Ascending aorta (tissue), 2 donors: ENCODE data around the gene ATP2A1. TPM values are rescaled to one million over a fixed set of nuclear protein-coding genes. Genes with fewer than 3 reads are reported as not detected.
A peak's percentile ranks its signal among the peaks of the same experiment; 100 is the strongest.
"Not testable (repeated sequence)": the region's sequence is repeated elsewhere in the genome, so short reads cannot be mapped to it uniquely, and the experiment has no call there.

Experiments used
- DNase-seq, 2 donors: peaks; one replicate each; pipeline ENCODE4 v3.0.0-alpha.2; 2019; ENCODE audit warnings: low spot score in 2 of 2
- H3K27ac ChIP-seq, 2 donors: fragments of 200-600 bp; sonication (generic); one replicate each; pipeline ENCODE4 v1.5.1; 2016 to 2017; ENCODE audit warnings: mild to moderate bottlenecking in 1 of 2
- H3K27me3 ChIP-seq: fragments of 200-600 bp; sonication (generic); one replicate; pipeline ENCODE4 v1.5.1; 2017
- H3K36me3 ChIP-seq, 2 donors: fragments of 200-600 bp; sonication (generic); one replicate each; pipeline ENCODE4 v1.5.1; 2016
- H3K4me1 ChIP-seq, 2 donors: fragments of 200-600 bp; sonication (generic); one replicate each; pipeline ENCODE4 v1.5.1; 2016 to 2017; ENCODE audit warnings: mild to moderate bottlenecking in 1 of 2
- H3K4me3 ChIP-seq, 2 donors: fragments of 200-600 bp; sonication (generic); one replicate each; pipeline ENCODE4 v1.5.1; 2016 to 2017; ENCODE audit warnings: mild to moderate bottlenecking in 1 of 2
- H3K9me3 ChIP-seq, 2 donors: fragments of 200-600 bp; sonication (generic); one replicate each; pipeline ENCODE4 v1.5.1; 2016
- CTCF ChIP-seq, 3 experiments: fragments of 200-600 bp in 2 of 3; fragments of 450-650 bp in 1 of 3; sonication (generic) in 2 of 3; IDR thresholded peaks; one replicate each; pipeline ENCODE4 v1.5.1; 2016 to 2019; ENCODE audit warnings: antibody characterized with exemption in 3 of 3, mild to moderate bottlenecking in 1 of 3, moderate library complexity in 1 of 3
- intact Hi-C: fragments of 100-400 bp; cut with DNase I; formaldehyde crosslinking; loops from one replicate; pipeline ENCODE4 v1.15.1; 2023
- total RNA-seq: library from RNA; depleted of rRNA; stranded (reverse); fragments of >200 nt; gene quantifications from one replicate; pipeline ENCODE4 v1.1.0, GENCODE V29; 2016

Gene ATP2A1
- total RNA-seq, 1 donor from 2014 or later = not detected

DNA sequence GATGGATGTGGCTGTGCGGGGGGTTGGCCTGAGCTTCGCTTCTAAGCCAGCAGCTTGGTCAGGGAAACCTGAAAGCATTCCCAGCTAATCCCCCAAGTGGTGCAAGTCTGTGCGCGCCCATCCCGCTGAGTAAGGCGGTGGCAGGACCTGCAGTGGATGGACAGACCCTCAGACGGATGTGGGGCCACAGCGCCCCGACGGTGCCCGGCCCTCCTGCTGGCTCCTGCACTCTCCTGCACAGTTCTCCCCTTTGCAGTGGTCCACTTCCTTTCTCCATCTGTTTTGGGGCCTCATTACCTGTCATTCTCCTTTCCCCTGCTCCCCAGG, 2.3 kb downstream of the ATP2A1 start:
- no peak overlapping the region for H3K27ac ChIP-seq
- peak overlapping the region; percentile 51 to 79 for H3K4me3 ChIP-seq
- TF ChIP-seq CTCF (IDR thresholded peaks at IDR 0.05) = no peak
- no peaks in the 10 kb centered on the region for H3K36me3 ChIP-seq
- intact Hi-C loops = no loop called here
- H3K4me1 ChIP-seq = peaks cover 9 to 10% of the 10 kb centered on the region in 2 donors
- H3K27me3 ChIP-seq = no peaks in the 10 kb centered on the region
- no peaks in the 10 kb centered on the region for H3K9me3 ChIP-seq
- DNase-seq = no peak

GRCh38 chr16:28880955-28881354, 2.7 kb downstream of the ATP2A1 start:
- no peaks in the 10 kb centered on the region for H3K36me3 ChIP-seq
- no peaks in the 10 kb centered on the region for H3K27me3 ChIP-seq
- H3K9me3 ChIP-seq = no peaks in the 10 kb centered on the region
- no peak for DNase-seq
- no peak for TF ChIP-seq CTCF (IDR thresholded peaks at IDR 0.05)
- H3K4me3 ChIP-seq = no peak overlapping the region
- no peak overlapping the region for H3K27ac ChIP-seq
- H3K4me1 ChIP-seq = peaks cover 9 to 10% of the 10 kb centered on the region in 2 donors
- intact Hi-C loops = no loop called here

- H3K4me3 ChIP-seq, H3K4me1 ChIP-seq, DNase-seq, H3K27ac ChIP-seq, H3K27me3 ChIP-seq, H3K36me3 ChIP-seq, intact Hi-C loops, H3K9me3 ChIP-seq: not testable (repeated sequence)
These were observed 3.3 kb downstream of the ATP2A1 start for GRCh38 chr16:28881565-28881964.

DNA sequence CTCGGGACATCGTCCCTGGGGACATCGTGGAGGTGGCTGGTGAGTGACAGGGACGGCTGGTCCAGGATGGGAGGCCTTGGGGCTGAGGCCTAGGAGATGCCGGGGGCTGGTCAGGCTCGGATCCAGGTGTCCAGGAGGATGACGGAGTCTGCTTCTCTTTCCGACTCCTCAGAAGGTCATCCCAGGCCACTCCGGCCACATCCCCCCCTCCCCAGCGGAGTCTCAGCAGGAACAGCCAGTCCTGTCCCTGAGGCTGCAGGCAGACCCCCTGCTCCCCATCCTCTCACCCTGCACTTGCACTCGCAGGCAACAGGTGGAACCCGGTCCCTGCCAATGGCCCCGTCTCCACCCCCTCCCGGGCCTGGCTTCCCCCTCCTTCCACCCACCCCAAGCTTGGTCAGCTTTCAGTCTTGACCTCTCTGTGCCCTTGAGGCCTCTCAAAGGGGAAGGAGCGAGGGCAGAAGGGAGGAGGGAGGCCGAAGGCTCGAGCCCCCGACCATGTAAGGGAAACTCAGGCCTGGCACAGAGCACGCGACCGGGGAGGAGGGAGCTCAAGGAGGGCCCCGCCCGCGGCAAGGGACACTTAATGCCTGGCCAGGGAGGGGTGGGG, 4.4 kb downstream of the ATP2A1 start:
- intact Hi-C loops = no loop called here
- no peak for DNase-seq
- Histone ChIP-seq H3K4me1 (peaks cover 9 to 10% of the 10 kb centered on the region in 2 donors), H3K9me3 (no peaks in the 10 kb centered on the region), H3K36me3 (no peaks in the 10 kb centered on the region), H3K4me3 (no peak overlapping the region), H3K27ac (no peak overlapping the region), H3K27me3 (no peaks in the 10 kb centered on the region)
- no peak for TF ChIP-seq CTCF (IDR thresholded peaks at IDR 0.05)

- intact Hi-C loops = no loop called here
- no peaks in the 10 kb centered on the region for H3K27me3 ChIP-seq
These were observed 5.1 kb downstream of the ATP2A1 start for GRCh38 chr16:28883221-28883996.

More at GRCh38 chr16:28883221-28883996, 5.1 kb downstream of the ATP2A1 start:
- DNase-seq = no peak
- H3K4me3 ChIP-seq = no peak overlapping the region
- no peak overlapping the region for H3K27ac ChIP-seq
- peaks cover 9 to 10% of the 10 kb centered on the region in 2 donors for H3K4me1 ChIP-seq
- no peaks in the 10 kb centered on the region for H3K36me3 ChIP-seq
- H3K9me3 ChIP-seq = no peaks in the 10 kb centered on the region
- TF ChIP-seq CTCF (IDR thresholded peaks at IDR 0.05) = no peak
